ENCODE measurements around the gene EPC1. TPM values are rescaled to one million over a fixed set of nuclear protein-coding genes. Genes with fewer than 3 reads are reported as not detected.

EPC1 gene
- total and polyA plus RNA-seq, 5 donors from 2014 or later, result 46.6 to 218 (median 62.2) TPM

DNA sequence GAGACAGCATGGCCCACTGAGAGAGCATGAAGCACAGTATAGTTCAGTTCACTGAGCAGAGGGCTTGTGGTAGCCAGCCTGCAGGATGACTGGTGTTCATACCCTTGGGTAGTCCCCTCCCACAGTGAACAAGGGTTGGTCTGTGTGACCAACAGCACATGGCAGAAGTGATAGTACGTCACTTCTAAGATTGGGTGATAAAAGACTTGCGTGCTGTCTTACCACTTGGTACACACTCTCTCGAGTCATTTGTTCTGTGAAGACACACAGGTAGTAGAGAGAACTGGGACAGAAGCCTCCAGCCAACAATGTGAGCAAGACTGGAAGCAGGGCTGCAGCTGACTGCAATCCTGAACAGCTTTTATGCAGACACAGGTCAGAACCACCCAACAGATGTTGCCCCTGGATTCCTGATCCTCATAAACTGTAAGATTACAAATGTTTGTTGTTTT lies 14.6 kb downstream of the EPC1 start:
- Mint-ChIP-seq H3K4me1 (peaks cover 54 to 97% (median 87%) of the 10 kb centered on the region in 4 donors), H3K27me3 (no peaks in the 10 kb centered on the region), H3K9me3 (no peaks in the 10 kb centered on the region), H3K4me3 (peak overlapping the region; percentile 59 to 82 (median 70)), H3K27ac (peak overlapping the region; percentile 55 to 87 (median 84)), H3K36me3 (peaks cover 31% of the 10 kb centered on the region)
- Histone ChIP-seq H3K27ac (ENCODE audit: insufficient read depth, low read length, poor library complexity, severe bottlenecking) (peak overlapping the region; percentile 79), H3K4me3 (ENCODE audit: low read depth, low read length) (peak overlapping the region; percentile 74), H3K9me3 (ENCODE audit: control insufficient read depth in 2 of 2, low read length in 2 of 2) (no peaks in the 10 kb centered on the region), H3K4me1 (ENCODE audit: control insufficient read depth, insufficient read depth, low read length, poor library complexity, severe bottlenecking) (peaks cover 100% of the 10 kb centered on the region), H3K27me3 (ENCODE audit: control insufficient read depth, insufficient read depth, low read length) (no peaks in the 10 kb centered on the region), H3K36me3 (ENCODE audit: control insufficient read depth, insufficient read depth, low read length) (peaks cover 9% of the 10 kb centered on the region)
- ATAC-seq (ENCODE audit: low read depth in 2 of 2) (peak; percentile 98), DNase-seq (peak; percentile 67 to 92 (median 82))

DNA sequence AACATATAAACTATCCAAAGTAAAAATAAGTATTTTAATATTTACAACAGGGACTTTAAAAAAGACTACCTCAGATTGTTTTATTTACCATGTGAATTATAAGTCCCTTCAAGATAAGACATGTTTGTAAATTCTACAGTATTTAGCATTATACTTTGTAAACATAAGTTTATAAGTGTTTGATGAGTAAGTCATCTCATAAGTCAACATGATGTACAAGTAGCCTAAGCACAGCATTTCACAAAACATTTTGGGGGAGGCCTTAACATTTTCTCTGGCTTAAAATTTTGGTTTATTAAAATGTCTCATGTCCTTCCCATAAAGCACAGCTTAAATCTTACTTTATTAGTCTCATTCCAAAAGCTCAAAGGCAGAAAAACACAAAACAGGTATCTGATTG lies 15.4 kb downstream of the EPC1 start:
- peak overlapping the region; percentile 74 for H3K4me3 ChIP-seq (ENCODE audit: low read depth, low read length)
- DNase-seq (no peak), ATAC-seq (ENCODE audit: low read depth in 2 of 2) (no peak)
- peaks cover 9% of the 10 kb centered on the region for H3K36me3 ChIP-seq (ENCODE audit: control insufficient read depth, insufficient read depth, low read length)
- H3K27me3 ChIP-seq (ENCODE audit: control insufficient read depth, insufficient read depth, low read length), result no peaks in the 10 kb centered on the region
- Mint-ChIP-seq H3K27me3 (no peaks in the 10 kb centered on the region), H3K4me3 (peak overlapping the region in 3 of 4 donors; percentile 59 to 82 (median 66)), H3K9me3 (no peaks in the 10 kb centered on the region), H3K4me1 (peaks cover 60 to 97% (median 87%) of the 10 kb centered on the region in 4 donors), H3K36me3 (peaks cover 29% of the 10 kb centered on the region), H3K27ac (peak overlapping the region in 2 of 3 donors; percentile 7 to 87)
- peaks cover 98% of the 10 kb centered on the region for H3K4me1 ChIP-seq (ENCODE audit: control insufficient read depth, insufficient read depth, low read length, poor library complexity, severe bottlenecking)
- H3K9me3 ChIP-seq (ENCODE audit: control insufficient read depth in 2 of 2, low read length in 2 of 2), result no peaks in the 10 kb centered on the region
- H3K27ac ChIP-seq (ENCODE audit: insufficient read depth, low read length, poor library complexity, severe bottlenecking), result peak overlapping the region; percentile 79

DNA sequence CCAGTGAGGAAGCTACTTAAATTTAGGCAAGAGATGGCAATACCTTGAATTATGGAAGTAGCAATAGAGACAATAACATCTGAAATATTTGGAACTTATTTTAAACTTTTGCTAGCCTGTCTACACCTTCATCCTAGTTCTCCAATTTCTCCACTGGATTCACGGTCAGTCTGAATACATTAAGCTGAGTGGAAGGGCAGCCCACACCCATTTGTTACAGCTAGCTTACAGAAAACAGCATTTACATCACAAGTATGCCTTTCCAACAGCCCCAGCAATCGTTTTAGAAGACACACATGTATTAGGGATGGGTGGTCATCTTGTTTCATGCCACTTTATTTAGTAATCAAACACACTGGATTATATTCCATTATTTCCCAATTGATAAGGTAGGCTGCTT lies 16.7 kb downstream of the EPC1 start:
- H3K27me3 ChIP-seq (ENCODE audit: control insufficient read depth, insufficient read depth, low read length), result no peaks in the 10 kb centered on the region
- peak overlapping the region in 2 of 3 donors; percentile 11 to 26 for H3K27ac Mint-ChIP-seq
- peaks cover 20% of the 10 kb centered on the region for H3K36me3 Mint-ChIP-seq
- H3K4me3 ChIP-seq (ENCODE audit: low read depth, low read length), result peak overlapping the region; percentile 66
- peak overlapping the region; percentile 5 to 87 (median 42) for H3K4me3 Mint-ChIP-seq
- DNase-seq, result no peak
- peaks cover 12% of the 10 kb centered on the region for H3K36me3 ChIP-seq (ENCODE audit: control insufficient read depth, insufficient read depth, low read length)
- no peak for ATAC-seq (ENCODE audit: low read depth in 2 of 2)
- no peaks in the 10 kb centered on the region for H3K27me3 Mint-ChIP-seq
- H3K9me3 Mint-ChIP-seq, result no peaks in the 10 kb centered on the region
- H3K4me1 Mint-ChIP-seq, result peaks cover 53 to 97% (median 84%) of the 10 kb centered on the region in 4 donors
- no peaks in the 10 kb centered on the region for H3K9me3 ChIP-seq (ENCODE audit: control insufficient read depth in 2 of 2, low read length in 2 of 2)
- H3K27ac ChIP-seq (ENCODE audit: insufficient read depth, low read length, poor library complexity, severe bottlenecking), result peak overlapping the region; percentile 63
- peaks cover 98% of the 10 kb centered on the region for H3K4me1 ChIP-seq (ENCODE audit: control insufficient read depth, insufficient read depth, low read length, poor library complexity, severe bottlenecking)

DNA sequence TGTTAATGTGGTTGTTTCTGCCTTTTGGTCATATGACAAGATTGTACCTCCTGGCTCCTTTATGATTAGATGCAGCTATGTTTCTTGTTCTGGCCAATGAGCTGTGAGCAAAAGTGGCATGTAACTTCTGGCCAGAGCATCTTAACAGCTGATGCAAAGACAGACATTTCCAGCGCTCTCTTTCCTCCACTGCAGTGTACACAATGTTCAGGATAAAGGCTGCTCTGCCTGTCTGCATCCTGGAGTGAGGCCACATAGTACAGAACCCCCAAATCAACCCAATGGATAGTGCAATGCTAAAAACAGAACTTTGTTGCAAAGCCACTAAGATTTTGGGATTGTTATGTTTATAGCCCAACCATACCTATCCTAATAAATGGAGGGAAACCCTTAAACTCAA lies 17.9 kb downstream of the EPC1 start:
- DNase-seq, result no peak
- Histone ChIP-seq H3K4me1 (ENCODE audit: control insufficient read depth, insufficient read depth, low read length, poor library complexity, severe bottlenecking) (peaks cover 95% of the 10 kb centered on the region), H3K27ac (ENCODE audit: insufficient read depth, low read length, poor library complexity, severe bottlenecking) (peak overlapping the region; percentile 63)

DNA sequence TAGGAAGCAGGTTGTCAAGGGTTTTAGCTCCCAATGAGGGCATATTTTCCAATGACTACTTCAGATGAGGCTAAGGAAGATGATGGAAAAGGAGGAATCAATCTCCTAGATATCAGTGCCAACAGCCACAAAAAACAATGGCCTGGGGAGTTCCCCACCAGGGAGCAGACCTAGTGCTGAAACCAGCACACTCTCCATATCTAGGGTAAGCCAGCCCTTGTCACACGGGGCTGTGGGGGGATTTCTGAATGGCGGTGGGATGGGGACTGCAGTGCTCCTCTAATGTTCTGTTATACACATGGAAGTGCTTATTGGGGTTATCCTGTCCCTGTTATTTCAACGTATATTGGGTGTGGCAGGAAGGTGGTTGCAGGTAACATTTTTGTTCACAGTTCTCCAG lies 18.5 kb downstream of the EPC1 start:
- peak overlapping the region; percentile 33 to 87 (median 70) for H3K4me3 Mint-ChIP-seq
- Histone ChIP-seq H3K36me3 (ENCODE audit: control insufficient read depth, insufficient read depth, low read length) (peaks cover 10% of the 10 kb centered on the region), H3K4me1 (ENCODE audit: control insufficient read depth, insufficient read depth, low read length, poor library complexity, severe bottlenecking) (peaks cover 93% of the 10 kb centered on the region), H3K27me3 (ENCODE audit: control insufficient read depth, insufficient read depth, low read length) (no peaks in the 10 kb centered on the region), H3K4me3 (ENCODE audit: low read depth, low read length) (peak overlapping the region; percentile 66), H3K27ac (ENCODE audit: insufficient read depth, low read length, poor library complexity, severe bottlenecking) (peak overlapping the region; percentile 63), H3K9me3 (ENCODE audit: control insufficient read depth in 2 of 2, low read length in 2 of 2) (no peaks in the 10 kb centered on the region)
- DNase-seq (no peak), ATAC-seq (ENCODE audit: low read depth in 2 of 2) (no peak)
- no peaks in the 10 kb centered on the region for H3K27me3 Mint-ChIP-seq
- peaks cover 45 to 93% (median 74%) of the 10 kb centered on the region in 4 donors for H3K4me1 Mint-ChIP-seq
- peak overlapping the region in 2 of 3 donors; percentile 76 to 86 for H3K27ac Mint-ChIP-seq
- H3K9me3 Mint-ChIP-seq, result no peaks in the 10 kb centered on the region
- H3K36me3 Mint-ChIP-seq, result peaks cover 15% of the 10 kb centered on the region

More for the DNA sequence above, 17.9 kb downstream of the EPC1 start:
- peaks cover 18% of the 10 kb centered on the region for H3K36me3 Mint-ChIP-seq
- no peaks in the 10 kb centered on the region for H3K27me3 Mint-ChIP-seq
- ATAC-seq (ENCODE audit: low read depth in 2 of 2), result no peak
- Histone ChIP-seq H3K36me3 (ENCODE audit: control insufficient read depth, insufficient read depth, low read length) (peaks cover 12% of the 10 kb centered on the region), H3K27me3 (ENCODE audit: control insufficient read depth, insufficient read depth, low read length) (no peaks in the 10 kb centered on the region), H3K4me3 (ENCODE audit: low read depth, low read length) (peak overlapping the region; percentile 66), H3K9me3 (ENCODE audit: control insufficient read depth in 2 of 2, low read length in 2 of 2) (no peaks in the 10 kb centered on the region)
- H3K4me3 Mint-ChIP-seq, result peak overlapping the region; percentile 33 to 87 (median 70)
- H3K27ac Mint-ChIP-seq, result peak overlapping the region; percentile 44 to 86 (median 76)
- H3K9me3 Mint-ChIP-seq, result no peaks in the 10 kb centered on the region
- H3K4me1 Mint-ChIP-seq, result peaks cover 46 to 95% (median 80%) of the 10 kb centered on the region in 4 donors

DNA sequence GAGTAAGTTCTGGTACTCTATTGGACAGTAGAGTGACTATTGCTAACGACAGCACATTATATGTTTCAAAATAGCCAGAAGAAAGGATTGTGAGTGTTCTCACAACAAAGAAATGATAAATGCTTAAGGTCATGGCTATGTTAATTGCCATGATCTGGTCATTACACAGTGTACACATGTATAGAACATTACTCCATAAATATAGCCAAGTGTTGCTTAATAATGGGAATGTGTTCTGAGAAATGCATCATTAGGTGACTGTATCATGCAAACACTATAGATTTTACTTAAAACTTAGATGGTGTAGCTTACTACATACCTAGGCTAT lies 19.6 kb downstream of the EPC1 start:
- DNase-seq, result no peak
- Histone ChIP-seq H3K9me3 (ENCODE audit: control insufficient read depth in 2 of 2, low read length in 2 of 2) (no peaks in the 10 kb centered on the region), H3K27me3 (ENCODE audit: control insufficient read depth, insufficient read depth, low read length) (no peaks in the 10 kb centered on the region), H3K36me3 (ENCODE audit: control insufficient read depth, insufficient read depth, low read length) (peaks cover 7% of the 10 kb centered on the region), H3K27ac (ENCODE audit: insufficient read depth, low read length, poor library complexity, severe bottlenecking) (peak overlapping the region; percentile 63), H3K4me1 (ENCODE audit: control insufficient read depth, insufficient read depth, low read length, poor library complexity, severe bottlenecking) (peaks cover 87% of the 10 kb centered on the region), H3K4me3 (ENCODE audit: low read depth, low read length) (peak overlapping the region; percentile 66)
- Mint-ChIP-seq H3K4me3 (peak overlapping the region; percentile 1 to 72 (median 47)), H3K9me3 (no peaks in the 10 kb centered on the region), H3K36me3 (peaks cover 11% of the 10 kb centered on the region), H3K27me3 (no peaks in the 10 kb centered on the region), H3K27ac (peak overlapping the region in 2 of 3 donors; percentile 23 to 85), H3K4me1 (peaks cover 43 to 91% (median 72%) of the 10 kb centered on the region in 4 donors)
- ATAC-seq (ENCODE audit: low read depth in 2 of 2), result no peak

DNA sequence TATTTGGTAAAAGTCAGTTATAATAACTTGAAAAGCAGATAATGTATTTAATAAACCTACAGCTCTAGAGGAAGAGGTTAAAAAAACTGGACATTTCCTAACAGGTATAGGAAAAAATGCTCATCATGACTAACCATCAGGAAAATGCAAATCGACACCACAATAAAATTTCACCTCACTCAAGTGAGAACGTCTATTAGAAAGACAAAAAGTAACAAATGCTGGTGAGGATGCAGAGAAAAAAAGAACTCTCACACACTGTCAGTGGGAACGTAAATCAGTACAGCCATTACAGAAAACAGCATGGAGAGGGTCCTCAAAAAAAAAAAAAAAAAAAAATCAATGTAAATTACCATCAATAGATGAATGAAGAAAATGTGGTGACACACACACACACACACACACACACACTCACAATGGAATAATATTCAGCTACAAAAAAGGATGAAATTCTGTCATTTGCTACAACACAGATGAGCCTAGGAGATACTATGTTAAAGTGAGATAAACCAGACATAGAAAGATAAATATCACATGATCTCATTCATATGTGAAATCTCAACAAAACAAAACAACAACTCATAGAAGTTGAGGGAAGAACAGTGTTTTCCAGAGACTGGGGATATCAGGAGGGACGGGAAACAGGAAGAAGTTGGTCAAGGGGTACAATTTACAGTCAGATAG lies 20.1 kb downstream of the EPC1 start:
- Mint-ChIP-seq H3K27me3 (no peaks in the 10 kb centered on the region), H3K9me3 (no peaks in the 10 kb centered on the region), H3K36me3 (peaks cover 11% of the 10 kb centered on the region), H3K4me1 (peaks cover 49 to 90% (median 71%) of the 10 kb centered on the region in 4 donors), H3K27ac (peak overlapping the region; percentile 23 to 85 (median 76)), H3K4me3 (peak overlapping the region; percentile 1 to 72 (median 47))
- Histone ChIP-seq H3K4me1 (ENCODE audit: control insufficient read depth, insufficient read depth, low read length, poor library complexity, severe bottlenecking) (peaks cover 84% of the 10 kb centered on the region), H3K27me3 (ENCODE audit: control insufficient read depth, insufficient read depth, low read length) (no peaks in the 10 kb centered on the region), H3K27ac (ENCODE audit: insufficient read depth, low read length, poor library complexity, severe bottlenecking) (peak overlapping the region; percentile 41), H3K4me3 (ENCODE audit: low read depth, low read length) (peak overlapping the region; percentile 66), H3K36me3 (ENCODE audit: control insufficient read depth, insufficient read depth, low read length) (peaks cover 9% of the 10 kb centered on the region), H3K9me3 (ENCODE audit: control insufficient read depth in 2 of 2, low read length in 2 of 2) (no peaks in the 10 kb centered on the region)
- ATAC-seq (ENCODE audit: low read depth in 2 of 2) (no peak), DNase-seq (no peak)

Data from CD4-positive, CD25-positive, alpha-beta regulatory T cell (primary cell).